GM12872 (cell line): ENCODE results near the gene ARL6IP1.

Source experiments
- TF ChIP-seq, protein P1 (sequence below): IDR thresholded peaks from 3 replicates; pipeline ENCODE4 v1.5.1; 2011; ENCODE audit warnings: low read depth, mild to moderate bottlenecking, low read length, moderate library complexity; ENCODE audit not compliant: insufficient read depth

The ARL6IP1 gene

GRCh38 chr16:18784917-18785623 lies 16.3 kb downstream of the ARL6IP1 start:
- TF ChIP-seq, protein P1, sequence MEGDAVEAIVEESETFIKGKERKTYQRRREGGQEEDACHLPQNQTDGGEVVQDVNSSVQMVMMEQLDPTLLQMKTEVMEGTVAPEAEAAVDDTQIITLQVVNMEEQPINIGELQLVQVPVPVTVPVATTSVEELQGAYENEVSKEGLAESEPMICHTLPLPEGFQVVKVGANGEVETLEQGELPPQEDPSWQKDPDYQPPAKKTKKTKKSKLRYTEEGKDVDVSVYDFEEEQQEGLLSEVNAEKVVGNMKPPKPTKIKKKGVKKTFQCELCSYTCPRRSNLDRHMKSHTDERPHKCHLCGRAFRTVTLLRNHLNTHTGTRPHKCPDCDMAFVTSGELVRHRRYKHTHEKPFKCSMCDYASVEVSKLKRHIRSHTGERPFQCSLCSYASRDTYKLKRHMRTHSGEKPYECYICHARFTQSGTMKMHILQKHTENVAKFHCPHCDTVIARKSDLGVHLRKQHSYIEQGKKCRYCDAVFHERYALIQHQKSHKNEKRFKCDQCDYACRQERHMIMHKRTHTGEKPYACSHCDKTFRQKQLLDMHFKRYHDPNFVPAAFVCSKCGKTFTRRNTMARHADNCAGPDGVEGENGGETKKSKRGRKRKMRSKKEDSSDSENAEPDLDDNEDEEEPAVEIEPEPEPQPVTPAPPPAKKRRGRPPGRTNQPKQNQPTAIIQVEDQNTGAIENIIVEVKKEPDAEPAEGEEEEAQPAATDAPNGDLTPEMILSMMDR = no peak

GRCh38 chr16:18783430-18784341 lies 17.7 kb downstream of the ARL6IP1 start:
- TF ChIP-seq, protein P1 = no peak

DNA sequence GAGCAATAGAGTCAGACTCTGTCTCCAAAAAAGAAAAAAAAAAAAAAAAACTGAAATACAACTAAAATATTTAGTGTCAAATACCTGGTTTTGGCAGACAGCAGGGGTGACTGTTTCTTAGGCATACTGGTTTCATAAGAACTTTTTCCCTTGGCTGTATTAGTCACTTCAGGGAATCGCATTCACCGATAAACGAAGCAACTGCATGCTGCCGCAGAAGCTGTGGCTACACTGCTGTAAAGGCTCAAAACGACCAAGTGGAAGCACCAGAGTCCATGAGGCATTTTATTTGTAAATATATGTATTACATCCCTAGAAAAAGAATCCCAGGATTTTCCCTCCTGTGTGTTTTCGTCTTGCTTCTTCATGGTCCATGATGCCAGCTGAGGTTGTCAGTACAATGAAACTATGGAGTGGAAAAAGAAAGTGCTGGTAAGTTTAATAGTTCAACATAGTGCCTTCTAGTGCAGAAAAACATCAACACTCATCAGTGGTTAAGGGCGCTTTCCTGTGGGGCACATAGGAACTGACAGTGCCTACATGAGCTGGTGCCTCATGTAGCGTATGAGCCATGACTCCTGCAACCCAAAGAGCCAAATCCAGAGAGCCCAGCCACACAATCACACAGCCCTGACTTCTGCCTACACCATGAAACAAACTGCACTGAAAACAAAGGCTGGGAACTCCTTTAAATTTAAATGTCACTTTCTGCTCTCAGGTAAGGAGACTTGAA lies 18.5 kb downstream of the ARL6IP1 start:
- TF ChIP-seq, protein P1 = no peak

DNA sequence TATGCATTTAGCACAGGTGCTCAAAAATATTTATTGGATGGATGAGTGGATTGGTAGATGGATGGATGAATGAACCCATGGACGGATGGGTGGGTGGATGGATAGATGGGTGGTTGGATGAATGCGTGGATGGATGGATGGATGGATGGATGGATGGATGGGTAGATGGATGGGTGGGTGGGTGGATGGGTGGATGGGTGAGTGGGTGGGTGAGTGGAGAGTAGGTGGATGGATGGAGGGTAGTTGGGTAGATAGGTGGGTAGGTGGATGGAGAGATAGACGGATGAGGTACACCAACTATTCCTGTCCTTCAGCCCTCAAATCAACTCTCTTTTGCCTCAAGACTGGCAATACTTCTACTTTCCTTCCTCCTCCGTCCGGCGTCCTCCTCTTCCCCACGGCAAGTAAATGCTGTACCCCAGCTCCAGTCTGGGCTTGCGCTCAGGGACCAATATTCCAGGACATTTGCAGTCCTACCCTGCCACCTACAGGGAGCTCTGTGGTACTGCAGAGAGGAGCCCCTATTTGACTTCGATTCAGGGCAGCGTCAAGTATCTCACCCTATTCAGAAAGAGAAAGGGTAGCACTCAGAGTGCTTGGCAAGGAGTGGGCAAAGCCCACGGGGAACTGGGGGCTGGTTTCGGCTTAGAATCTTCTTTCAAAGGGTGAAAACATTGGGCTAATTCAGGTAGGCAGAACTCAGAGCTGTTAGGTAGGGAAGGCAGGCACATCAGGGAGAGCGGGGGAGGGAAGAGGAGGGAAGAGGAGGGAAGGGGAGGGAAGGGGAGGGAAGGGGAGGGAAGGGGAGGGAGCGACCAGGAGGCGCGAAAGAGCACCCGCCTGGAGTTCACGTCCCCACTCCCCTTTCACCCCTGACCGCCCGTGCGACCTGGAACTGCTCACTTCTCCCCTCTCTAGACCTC lies 41.5 kb downstream of the ARL6IP1 start:
- TF ChIP-seq, protein P1 = peak; percentile 50; the same call in 2 of the 3 replicates
